Skin of body (tissue), 2 donors: Measurements from ENCODE around the gene MAP4K5. TPM values are rescaled to one million over a fixed set of nuclear protein-coding genes. Genes with fewer than 3 reads are reported as not detected.

Experiments used
- DNase-seq: peaks from one replicate; lab custom pipeline; 2025; lab: John Stamatoyannopoulos, UW
- total RNA-seq: library from RNA; depleted of rRNA; stranded (reverse); fragments of >200 nt; gene quantifications from one replicate; pipeline ENCODE4 v1.2.3, GENCODE V29; 2014

The MAP4K5 gene
- total RNA-seq, 1 donor from 2014 or later, result 87.0 TPM

DNA sequence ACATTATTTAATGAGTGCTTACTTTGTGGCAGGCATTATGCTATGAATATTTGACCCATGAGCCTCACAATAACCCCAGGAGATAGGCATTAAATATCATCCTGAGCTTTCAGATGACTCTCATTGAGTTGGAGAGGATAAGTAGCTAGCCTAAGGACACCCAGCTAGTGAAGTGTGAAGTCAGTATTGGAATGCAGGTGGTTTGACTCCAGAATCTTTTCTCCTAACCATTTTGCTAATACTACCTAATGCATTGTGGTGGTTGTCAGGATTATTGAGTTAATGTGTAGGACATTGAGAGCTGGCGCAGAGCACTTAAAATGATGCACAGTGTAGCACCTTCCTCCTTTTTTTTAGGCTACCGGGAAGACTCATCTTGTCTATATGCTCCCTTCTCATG, 131.9 kb downstream of the MAP4K5 start:
- no peak for DNase-seq

GRCh38 chr14:50399251-50400032, 132.9 kb downstream of the MAP4K5 start:
- DNase-seq, result no peak

DNA sequence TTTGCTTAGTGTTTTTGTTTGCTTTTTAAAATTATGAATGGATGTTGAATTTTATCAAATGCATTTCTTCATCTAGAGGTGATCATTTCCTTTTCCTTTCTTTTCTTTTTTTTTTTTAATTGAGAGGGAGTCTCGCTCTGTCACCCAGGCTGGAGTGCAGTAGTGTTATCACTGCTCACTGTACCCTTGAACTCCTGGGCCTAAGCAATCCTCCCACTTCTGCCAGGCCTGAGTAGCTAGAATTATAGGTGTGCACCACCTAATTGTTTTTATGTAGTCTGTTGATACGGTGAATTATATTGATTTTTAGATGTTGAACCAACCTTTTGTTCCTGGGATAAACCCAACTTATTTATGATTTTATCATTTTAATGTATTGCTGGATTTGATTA, 134.2 kb downstream of the MAP4K5 start:
- no peak for DNase-seq

GRCh38 chr14:50397390-50398188, 134.8 kb downstream of the MAP4K5 start:
- DNase-seq, result no peak

- DNase-seq, result peak; percentile 60
Measured at GRCh38 chr14:50396631-50397389, 135.6 kb downstream of the MAP4K5 start, which contains the start of gene CDKL1. Gene CDKL1, minus strand, starts transcription at chr14:50396881. Its CDS starts 1,013 bp downstream, at chr14:50395868.

- DNase-seq, result no peak
Measured at GRCh38 chr14:50395448-50395847, 136.9 kb downstream of the MAP4K5 start.

DNA sequence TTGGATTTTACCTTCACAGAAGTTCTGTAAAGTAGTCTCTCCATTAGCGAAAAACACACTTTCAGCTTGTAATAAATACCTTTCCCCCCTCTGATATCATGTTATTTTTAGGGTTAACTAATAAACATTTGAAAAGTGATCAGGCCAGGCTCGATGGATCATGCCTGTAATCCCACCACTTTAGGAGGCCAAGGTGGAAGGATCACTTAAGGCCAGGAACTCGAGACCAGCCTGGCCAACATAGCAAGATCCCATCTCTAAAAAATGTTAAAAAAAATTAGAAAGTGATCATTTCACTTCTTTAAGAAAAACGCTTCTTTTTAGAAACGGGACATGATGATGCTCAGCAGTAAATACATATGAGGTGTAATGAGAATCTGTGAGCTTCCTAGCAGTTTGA, 137.7 kb downstream of the MAP4K5 start:
- no peak for DNase-seq

DNA sequence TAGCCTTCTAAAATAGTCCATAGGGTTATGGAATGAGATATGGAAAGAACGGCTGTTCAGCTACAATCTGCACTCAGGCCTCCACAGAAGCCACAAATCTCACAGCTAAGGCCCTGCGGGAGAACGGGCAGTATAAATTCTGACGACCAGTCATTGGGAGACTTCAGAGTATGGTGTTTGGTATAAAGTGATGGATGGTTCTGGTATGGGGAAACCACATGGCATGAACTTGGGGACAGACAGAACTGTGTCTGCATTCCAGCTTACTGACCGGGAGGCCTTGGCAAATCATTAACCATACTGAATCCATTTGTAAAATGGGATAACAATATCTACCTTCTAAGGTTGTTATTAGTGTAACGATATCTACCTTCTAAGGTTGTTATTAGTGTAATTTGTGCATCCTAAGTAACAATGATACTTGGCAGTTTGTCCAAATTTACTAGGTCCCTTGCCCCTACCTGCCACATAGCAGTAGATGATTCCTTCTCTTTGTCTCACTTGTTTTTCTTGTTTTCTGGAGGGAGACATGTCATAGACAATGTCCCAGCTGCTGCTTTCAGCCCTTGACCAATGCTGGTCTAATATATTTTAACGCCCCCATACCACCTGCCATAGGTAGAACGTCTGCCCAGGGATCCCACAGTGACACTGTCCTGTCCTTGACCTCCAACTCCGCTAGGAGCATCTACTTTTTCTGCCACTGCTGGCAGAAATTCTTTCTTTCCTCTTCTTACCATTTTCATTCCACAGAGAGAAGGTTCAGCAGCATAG, 142.5 kb downstream of the MAP4K5 start:
- DNase-seq, result no peak

GRCh38 chr14:50388256-50388931, 144.0 kb downstream of the MAP4K5 start:
- no peak for DNase-seq

DNA sequence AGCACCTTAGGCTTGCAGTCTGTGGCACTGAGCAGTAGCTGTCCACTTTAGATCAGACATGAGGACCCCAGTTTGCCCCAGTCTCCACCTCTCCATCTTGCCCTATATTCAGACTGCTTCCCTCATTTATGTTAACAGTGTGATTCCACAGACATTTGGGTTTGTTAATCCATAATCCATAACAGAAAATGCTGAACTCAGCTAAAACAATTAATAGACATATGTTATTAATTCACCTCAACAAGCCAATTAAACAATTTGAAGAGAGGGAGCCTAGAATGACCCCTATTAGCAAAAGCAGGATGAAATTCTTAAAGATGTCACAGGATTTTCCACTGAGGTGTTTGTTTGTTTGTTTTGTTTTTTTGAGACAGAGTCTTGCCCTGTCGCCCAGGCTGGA, 144.8 kb downstream of the MAP4K5 start:
- no peak for DNase-seq

DNA sequence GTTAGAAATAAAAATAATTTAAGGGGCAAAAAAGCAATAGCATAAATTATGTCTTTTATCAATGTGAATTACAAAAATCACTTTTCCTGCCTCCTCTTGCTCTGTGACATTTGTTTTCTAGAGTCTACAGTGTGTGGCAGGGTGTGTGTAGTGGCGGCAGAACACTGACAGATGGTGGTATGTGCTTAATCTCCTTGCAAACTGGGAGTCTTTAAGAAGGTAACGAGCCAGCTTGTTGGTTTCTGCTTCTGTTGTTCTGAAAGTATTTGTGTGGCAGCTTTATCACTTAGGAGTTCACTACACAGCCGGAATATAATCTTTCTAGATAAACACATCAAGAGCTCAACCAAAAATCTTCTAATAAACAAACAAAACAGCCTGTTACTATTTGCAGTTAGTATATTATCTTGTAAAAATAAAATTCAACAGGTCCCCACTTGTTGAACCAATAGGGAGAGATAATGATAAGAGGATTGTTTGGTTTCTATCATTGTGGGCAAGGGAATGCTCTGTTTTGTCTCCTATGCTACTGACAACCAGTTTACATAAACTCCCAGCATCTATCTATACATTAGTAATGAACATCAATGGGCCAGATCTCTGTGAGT, 148.6 kb downstream of the MAP4K5 start:
- no peak for DNase-seq

- DNase-seq, result no peak
Measured at GRCh38 chr14:50381823-50382287, 150.5 kb downstream of the MAP4K5 start.

DNA sequence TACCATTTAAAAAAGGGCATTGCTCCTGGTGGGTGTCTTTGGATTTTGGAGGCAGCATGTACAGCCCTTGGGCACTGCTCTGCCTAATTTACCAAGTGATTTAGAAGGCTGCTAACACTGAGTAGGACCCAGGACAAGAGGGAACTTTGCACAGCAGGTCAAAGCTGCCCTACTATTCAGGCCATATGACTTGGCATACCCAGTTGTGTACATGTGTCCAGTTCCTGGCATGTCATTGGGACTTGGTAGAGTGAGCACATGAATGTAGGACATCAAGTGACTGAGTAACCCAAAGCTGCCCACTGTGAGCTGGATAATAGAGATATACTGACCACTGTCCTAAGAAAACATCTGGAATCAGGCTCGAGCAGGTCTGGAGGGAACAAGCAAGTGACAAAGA, 151.4 kb downstream of the MAP4K5 start:
- no peak for DNase-seq

DNA sequence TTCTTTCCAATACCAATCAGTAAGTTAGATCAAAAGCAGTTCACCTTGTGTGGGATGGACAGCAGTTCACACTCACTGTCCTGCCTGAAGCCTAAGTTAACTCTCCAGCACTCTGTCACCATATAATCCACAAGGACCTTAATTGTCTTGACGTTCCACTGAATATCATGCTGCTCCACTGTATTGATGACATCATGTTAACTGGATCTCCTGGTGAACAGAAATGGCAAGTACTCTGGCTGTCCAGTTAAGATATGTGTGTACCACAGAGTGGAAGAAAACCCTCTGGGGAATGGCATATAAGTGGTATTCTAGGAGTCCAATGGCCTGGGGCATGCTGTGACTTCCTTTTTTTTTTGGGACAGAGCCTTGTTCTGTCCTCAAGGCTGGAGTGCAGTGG, 151.9 kb downstream of the MAP4K5 start:
- no peak for DNase-seq

- no peak for DNase-seq
Measured at GRCh38 chr14:50379563-50379962, 152.8 kb downstream of the MAP4K5 start.

DNA sequence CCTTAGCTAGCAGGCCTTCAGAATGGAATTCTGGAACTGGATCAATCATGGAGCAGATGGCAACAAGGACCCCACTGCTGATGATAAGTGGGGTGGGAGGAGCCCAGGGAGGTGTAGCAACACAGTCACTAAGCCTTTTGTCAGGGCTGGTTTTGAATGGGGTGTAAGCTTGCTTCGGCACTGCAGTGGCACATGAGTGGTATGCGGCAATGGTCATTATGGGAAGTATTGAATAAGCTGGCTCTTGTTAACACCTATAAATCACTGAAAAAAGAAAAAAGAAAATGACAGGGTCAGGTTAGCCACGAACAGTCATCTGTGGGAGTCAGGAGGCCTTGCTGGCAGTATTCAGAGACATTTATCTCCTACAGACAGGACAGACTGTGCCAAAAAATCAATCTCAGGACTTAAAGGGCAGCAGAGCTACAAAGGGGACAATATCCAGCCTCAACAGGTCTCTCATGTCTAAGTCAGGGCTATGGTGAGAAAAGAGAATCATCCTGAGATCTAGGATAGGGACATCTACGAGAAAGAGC, 154.8 kb downstream of the MAP4K5 start:
- no peak for DNase-seq

DNA sequence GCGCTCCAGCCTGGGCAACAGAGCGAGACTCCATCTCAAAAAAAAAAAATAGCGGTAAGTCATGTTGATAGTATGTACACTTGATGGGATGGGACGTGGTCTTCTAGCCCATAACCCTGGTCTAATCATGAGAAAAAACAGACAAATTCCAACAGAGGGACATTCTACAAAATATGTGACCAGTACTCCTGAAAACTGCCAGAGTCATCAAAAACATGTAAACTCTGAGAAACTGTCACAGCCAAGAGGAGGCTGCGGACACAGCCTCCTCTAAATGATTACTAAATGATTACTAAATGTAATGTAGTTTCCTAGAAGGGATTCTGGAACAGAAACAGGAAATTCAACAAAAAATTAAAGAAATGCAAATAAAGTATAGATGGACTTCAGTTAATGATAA, 156.6 kb downstream of the MAP4K5 start:
- no peak for DNase-seq

DNA sequence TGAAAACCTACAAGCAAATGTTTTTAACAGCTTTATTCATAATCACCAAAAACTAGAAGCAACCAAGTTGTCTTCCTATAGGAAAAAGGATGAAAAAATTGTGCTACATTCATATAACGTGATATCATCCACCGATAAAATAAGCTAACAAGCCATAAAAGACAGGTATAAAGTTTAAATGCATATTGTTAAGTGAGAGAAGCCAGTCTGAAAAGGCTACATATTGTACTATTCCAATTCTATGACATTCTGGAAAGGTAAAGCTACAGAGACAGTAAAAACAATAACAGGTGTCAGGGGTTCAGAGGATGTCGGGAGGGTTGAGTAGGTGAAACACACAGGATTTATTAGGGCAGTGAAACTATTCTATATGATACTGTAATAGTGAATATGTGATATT, 158.4 kb downstream of the MAP4K5 start:
- no peak for DNase-seq

GRCh38 chr14:50371546-50371945, 160.8 kb downstream of the MAP4K5 start:
- no peak for DNase-seq
